GM19238 (cell line): ENCODE results near the gene SH3RF3.

ENCODE experiments used
- DNase-seq: peaks from one replicate; pipeline ENCODE4 v3.0.0; 2011; ENCODE audit warnings: low spot score; ENCODE audit not compliant: insufficient read length

Gene SH3RF3

GRCh38 chr2:109373791-109374547, 245.0 kb downstream of the SH3RF3 start:
- no peak for DNase-seq

GRCh38 chr2:109374548-109375130, 245.6 kb downstream of the SH3RF3 start:
- no peak for DNase-seq

GRCh38 chr2:109375131-109375561, 246.1 kb downstream of the SH3RF3 start:
- no peak for DNase-seq

GRCh38 chr2:109375656-109376055, 246.7 kb downstream of the SH3RF3 start:
- DNase-seq = no peak

- DNase-seq = no peak
These were observed 247.1 kb downstream of the SH3RF3 start for GRCh38 chr2:109376115-109376514.

- DNase-seq = no peak
These were observed 247.9 kb downstream of the SH3RF3 start for GRCh38 chr2:109376796-109377495.

- DNase-seq = no peak
These were observed 249.0 kb downstream of the SH3RF3 start for GRCh38 chr2:109377976-109378375.

GRCh38 chr2:109378682-109379081, 249.7 kb downstream of the SH3RF3 start:
- DNase-seq = no peak

- no peak for DNase-seq
These were observed 250.5 kb downstream of the SH3RF3 start for GRCh38 chr2:109379507-109379906.

GRCh38 chr2:109380502-109381326, 251.7 kb downstream of the SH3RF3 start:
- DNase-seq = no peak

GRCh38 chr2:109381327-109381820, 252.4 kb downstream of the SH3RF3 start:
- DNase-seq = no peak

GRCh38 chr2:109382226-109382895, 253.4 kb downstream of the SH3RF3 start:
- DNase-seq = no peak

- DNase-seq = no peak
These were observed 253.9 kb downstream of the SH3RF3 start for GRCh38 chr2:109382951-109383350.

GRCh38 chr2:109383505-109384307, 254.7 kb downstream of the SH3RF3 start:
- DNase-seq = no peak

- no peak for DNase-seq
These were observed 255.6 kb downstream of the SH3RF3 start for GRCh38 chr2:109384308-109385271.

GRCh38 chr2:109385506-109385905, 256.5 kb downstream of the SH3RF3 start:
- no peak for DNase-seq

GRCh38 chr2:109386004-109386695, 257.1 kb downstream of the SH3RF3 start:
- no peak for DNase-seq

GRCh38 chr2:109387221-109387735, 258.3 kb downstream of the SH3RF3 start:
- no peak for DNase-seq
